Measurements from ENCODE around the gene SPC24. TPM values are rescaled to one million over a fixed set of nuclear protein-coding genes. Genes with fewer than 3 reads are reported as not detected.
"Not testable (repeated sequence)": the region's sequence is repeated elsewhere in the genome, so short reads cannot be mapped to it uniquely, and the experiment has no call there.

The SPC24 gene
- total RNA-seq, 2 donors from 2014 or later, result 48.7 to 86.4 TPM

- no peaks in the 10 kb centered on the region for H3K9me3 Mint-ChIP-seq
- no peak overlapping the region for H3K27ac Mint-ChIP-seq
- no peaks in the 10 kb centered on the region for H3K36me3 Mint-ChIP-seq
- ATAC-seq, result no peak
- DNase-seq (ENCODE audit: low spot score in 2 of 2), result no peak
Measured at GRCh38 chr19:11194656-11195558, 39.3 kb upstream of the SPC24 start.

- no peak overlapping the region for H3K27ac Mint-ChIP-seq
- ATAC-seq, result no peak
- no peaks in the 10 kb centered on the region for H3K36me3 Mint-ChIP-seq
- H3K9me3 Mint-ChIP-seq, result no peaks in the 10 kb centered on the region
- no peak for DNase-seq (ENCODE audit: low spot score in 2 of 2)
Measured at GRCh38 chr19:11194173-11194572, 38.6 kb upstream of the SPC24 start.

- DNase-seq (ENCODE audit: low spot score in 2 of 2), result no peak
- Mint-ChIP-seq H3K36me3 (no peaks in the 10 kb centered on the region), H3K27ac (no peak overlapping the region), H3K9me3 (no peaks in the 10 kb centered on the region)
- ATAC-seq, result no peak
Measured at GRCh38 chr19:11192957-11193939, 37.7 kb upstream of the SPC24 start.

- no peak overlapping the region for H3K27ac Mint-ChIP-seq
Measured at GRCh38 chr19:11191934-11192333, 36.4 kb upstream of the SPC24 start.

GRCh38 chr19:11191273-11191755 lies 35.7 kb upstream of the SPC24 start:
- no peak overlapping the region for H3K27ac Mint-ChIP-seq
- H3K9me3 Mint-ChIP-seq, result no peaks in the 10 kb centered on the region
- DNase-seq (ENCODE audit: low spot score in 2 of 2) (no peak), ATAC-seq (peak; percentile 40 to 60)
- H3K36me3 Mint-ChIP-seq, result no peaks in the 10 kb centered on the region

More at GRCh38 chr19:11191934-11192333, 36.4 kb upstream of the SPC24 start:
- DNase-seq (ENCODE audit: low spot score in 2 of 2) (no peak), ATAC-seq (no peak)
- Mint-ChIP-seq H3K36me3 (no peaks in the 10 kb centered on the region), H3K9me3 (no peaks in the 10 kb centered on the region)

- H3K36me3 Mint-ChIP-seq, result no peaks in the 10 kb centered on the region
Measured at GRCh38 chr19:11190501-11190900, 34.9 kb upstream of the SPC24 start.

GRCh38 chr19:11187441-11187840 lies 31.9 kb upstream of the SPC24 start:
- no peak for ATAC-seq
- Mint-ChIP-seq H3K9me3 (no peaks in the 10 kb centered on the region), H3K36me3 (no peaks in the 10 kb centered on the region), H3K27ac (no peak overlapping the region)
- no peak for DNase-seq (ENCODE audit: low spot score in 2 of 2)

More at GRCh38 chr19:11190501-11190900, 34.9 kb upstream of the SPC24 start:
- no peak for DNase-seq (ENCODE audit: low spot score in 2 of 2)
- no peak for ATAC-seq
- Mint-ChIP-seq H3K9me3 (no peaks in the 10 kb centered on the region), H3K27ac (no peak overlapping the region)

GRCh38 chr19:11182994-11183393 lies 27.4 kb upstream of the SPC24 start:
- DNase-seq (ENCODE audit: low spot score in 2 of 2) (no peak), ATAC-seq (no peak)
- Mint-ChIP-seq H3K27ac (no peak overlapping the region), H3K36me3 (no peaks in the 10 kb centered on the region), H3K9me3 (no peaks in the 10 kb centered on the region)

- Mint-ChIP-seq H3K27ac (no peak overlapping the region), H3K36me3 (no peaks in the 10 kb centered on the region), H3K9me3 (no peaks in the 10 kb centered on the region)
- no peak for ATAC-seq
- DNase-seq (ENCODE audit: low spot score in 2 of 2), result no peak
Measured at GRCh38 chr19:11181488-11181887, 25.9 kb upstream of the SPC24 start.

GRCh38 chr19:11180975-11181374 lies 25.4 kb upstream of the SPC24 start:
- not testable (repeated sequence) for H3K9me3 Mint-ChIP-seq, H3K36me3 Mint-ChIP-seq

GRCh38 chr19:11180346-11180745 lies 24.8 kb upstream of the SPC24 start:
- ATAC-seq (no peak), DNase-seq (ENCODE audit: low spot score in 2 of 2) (no peak)
- no peak overlapping the region for H3K27ac Mint-ChIP-seq
- no peaks in the 10 kb centered on the region for H3K36me3 Mint-ChIP-seq
- H3K9me3 Mint-ChIP-seq, result no peaks in the 10 kb centered on the region

More at GRCh38 chr19:11180975-11181374, 25.4 kb upstream of the SPC24 start:
- ATAC-seq; DNase-seq (ENCODE audit: low spot score in 2 of 2); H3K27ac Mint-ChIP-seq: not testable (repeated sequence)

- DNase-seq (ENCODE audit: low spot score in 2 of 2) (no peak), ATAC-seq (peak in 1 of 2 donors; percentile 47)
- H3K27ac Mint-ChIP-seq, result no peak overlapping the region
- H3K9me3 Mint-ChIP-seq, result no peaks in the 10 kb centered on the region
- H3K36me3 Mint-ChIP-seq, result no peaks in the 10 kb centered on the region
Measured at GRCh38 chr19:11179716-11180297, 24.2 kb upstream of the SPC24 start.

- not testable (repeated sequence) for H3K27ac Mint-ChIP-seq; DNase-seq (ENCODE audit: low spot score in 2 of 2); H3K9me3 Mint-ChIP-seq; H3K36me3 Mint-ChIP-seq; ATAC-seq
Measured at GRCh38 chr19:11179145-11179465, 23.5 kb upstream of the SPC24 start.

- no peak for DNase-seq (ENCODE audit: low spot score in 2 of 2)
- ATAC-seq, result no peak
- no peaks in the 10 kb centered on the region for H3K9me3 Mint-ChIP-seq
- H3K36me3 Mint-ChIP-seq, result no peaks in the 10 kb centered on the region
- no peak overlapping the region for H3K27ac Mint-ChIP-seq
Measured at GRCh38 chr19:11177592-11177991, 22.0 kb upstream of the SPC24 start.

- ATAC-seq (no peak), DNase-seq (ENCODE audit: low spot score in 2 of 2) (no peak)
- no peaks in the 10 kb centered on the region for H3K9me3 Mint-ChIP-seq
- H3K27ac Mint-ChIP-seq, result peak overlapping the region in 1 of 2 donors; percentile 50
- no peaks in the 10 kb centered on the region for H3K36me3 Mint-ChIP-seq
Measured at GRCh38 chr19:11176466-11177193, 21.0 kb upstream of the SPC24 start.

- H3K27ac Mint-ChIP-seq, result no peak overlapping the region
- H3K9me3 Mint-ChIP-seq, result no peaks in the 10 kb centered on the region
- no peaks in the 10 kb centered on the region for H3K36me3 Mint-ChIP-seq
- ATAC-seq (no peak), DNase-seq (ENCODE audit: low spot score in 2 of 2) (no peak)
Measured at GRCh38 chr19:11175920-11176319, 20.3 kb upstream of the SPC24 start.

Data from activated naive CD4-positive, alpha-beta T cell treated with anti-CD3 and anti-CD28 coated beads, Interleukin-2, amount 50 U/mL, for 72 hours (primary cell).